OCI-LY7 (cell line): ENCODE measurements around the gene CRTAC1. TPM values are rescaled to one million over a fixed set of nuclear protein-coding genes. Genes with fewer than 3 reads are reported as not detected.

ENCODE experiments used
- BruUV-seq: library from RNA; stranded (reverse); fragments of 400-500 nt; replicated peaks from 2 replicates; lab custom pipeline; 2021; lab: Mats Ljungman, UMichigan
- CTCF ChIA-PET: fragments of 300-600 bp; sonication (Branson Sonifier 250); formaldehyde crosslinking; loops from one replicate; lab custom pipeline; 2022; ENCODE audit warnings: antibody characterized with exemption; ENCODE audit not compliant: unreplicated experiment; lab: Charles Lee
- POLR2A ChIA-PET: fragments of 300-600 bp; sonication (Branson Sonifier 250); formaldehyde crosslinking; loops from one replicate; lab custom pipeline; 2022; ENCODE audit warnings: antibody characterized with exemption; lab: Charles Lee
- DNase-seq: peaks from one replicate; pipeline ENCODE4 v3.0.0-alpha.2; 2015; ENCODE audit warnings: low spot score
- H2AFZ ChIP-seq: fragments of 200-600 bp; sonication (generic), shearing (Covaris generic); 2 replicates; pipeline ENCODE4 v1.6.1; 2014; ENCODE audit warnings: mild to moderate bottlenecking, antibody characterized with exemption, low read length, moderate library complexity
- H3K27ac ChIP-seq: fragments of 200-600 bp; sonication (generic); 2 replicates; pipeline ENCODE4 v1.5.1; 2014; ENCODE audit warnings: mixed run types, low read depth, mild to moderate bottlenecking, moderate library complexity, low read length, inconsistent platforms; ENCODE audit not compliant: poor library complexity, severe bottlenecking
- H3K36me3 ChIP-seq: fragments of 200-600 bp; sonication (generic); 2 replicates; pipeline ENCODE4 v1.6.1; 2014; ENCODE audit warnings: mild to moderate bottlenecking, antibody characterized with exemption, low read length, moderate library complexity, mixed read lengths; ENCODE audit not compliant: insufficient read depth
- H3K4me1 ChIP-seq: fragments of 200-600 bp; sonication (generic); 2 replicates; pipeline ENCODE4 v1.5.1; 2014; ENCODE audit warnings: mild to moderate bottlenecking, low read length; ENCODE audit not compliant: insufficient read depth, poor library complexity, severe bottlenecking
- H3K4me2 ChIP-seq: fragments of 200-600 bp; sonication (generic); 2 replicates; pipeline ENCODE4 v1.6.1; 2014; ENCODE audit warnings: mild to moderate bottlenecking, low read length
- H3K4me3 ChIP-seq: fragments of 200-600 bp; sonication (generic); 2 replicates; pipeline ENCODE4 v1.5.1; 2014; ENCODE audit warnings: mild to moderate bottlenecking, low read depth, low read length; ENCODE audit not compliant: poor library complexity, severe bottlenecking
- H3K79me2 ChIP-seq: fragments of 200-600 bp; sonication (generic); 2 replicates; pipeline ENCODE4 v1.6.1; 2016; ENCODE audit warnings: low read depth, mild to moderate bottlenecking, low read length, moderate library complexity, mixed read lengths; ENCODE audit not compliant: insufficient read depth
- H3K9me2 ChIP-seq: fragments of 200-600 bp; sonication (generic); 2 replicates; pipeline ENCODE4 v1.6.1; 2016; ENCODE audit warnings: mild to moderate bottlenecking, low read length, mixed read lengths; ENCODE audit not compliant: insufficient read depth
- H3K9me3 ChIP-seq: fragments of 200-600 bp; sonication (generic); 2 replicates; pipeline ENCODE4 v1.6.1; 2014; ENCODE audit warnings: mild to moderate bottlenecking, mixed run types, low read length, mixed read lengths
- H4K20me1 ChIP-seq: fragments of 200-600 bp; sonication (generic); 2 replicates; pipeline ENCODE4 v1.6.1; 2014; ENCODE audit warnings: mild to moderate bottlenecking, antibody characterized with exemption, low read length, moderate library complexity, mixed read lengths; ENCODE audit not compliant: insufficient read depth
- EZH2phosphoT487 ChIP-seq: fragments of 200-600 bp; sonication (generic); IDR thresholded peaks from 2 replicates; pipeline ENCODE4 v1.6.1; 2018; ENCODE audit warnings: low read depth, borderline replicate concordance, mild to moderate bottlenecking, mixed run types, antibody characterized with exemption, low read length, moderate library complexity, mixed read lengths
- intact Hi-C: fragments of 100-400 bp; cut with micrococcal nuclease; formaldehyde crosslinking; loops from one replicate; pipeline ENCODE4 v1.10.0; 2022; ENCODE audit not compliant: unreplicated experiment
- total RNA-seq, 2 experiments: library from RNA; depleted of rRNA in 1 of 2; stranded (reverse); fragments of >200 nt in 1 of 2; shearing (Covaris generic) in 1 of 2; gene quantifications; 2 replicates each; pipeline ENCODE4 v1.2.3, GENCODE V29; 2014 to 2022
- TF ChIP-seq, protein P1 (sequence below): fragments of 200-600 bp; sonication (generic); conservative IDR thresholded peaks from 2 replicates; pipeline ENCODE4 v1.5.1; 2014; ENCODE audit warnings: mild to moderate bottlenecking, antibody characterized with exemption, low read length, moderate library complexity, mixed read lengths

CRTAC1 gene
- total RNA-seq, 2 experiments from 2014 or later: not detected

- no peaks in the 10 kb centered on the region for H3K79me2 ChIP-seq
- no peak overlapping the region for H3K27ac ChIP-seq
- no peaks in the 10 kb centered on the region for H3K9me2 ChIP-seq
- no peaks in the 10 kb centered on the region for H3K36me3 ChIP-seq
- H3K9me3 ChIP-seq: no peaks in the 10 kb centered on the region
- no peaks in the 10 kb centered on the region for H3K4me1 ChIP-seq
- DNase-seq: no peak
- intact Hi-C loops: no loop called here
- no peak overlapping the region for H3K4me3 ChIP-seq
- H3K4me2 ChIP-seq: no peak overlapping the region
- no peaks in the 10 kb centered on the region for H4K20me1 ChIP-seq
- TF ChIP-seq, protein P1, sequence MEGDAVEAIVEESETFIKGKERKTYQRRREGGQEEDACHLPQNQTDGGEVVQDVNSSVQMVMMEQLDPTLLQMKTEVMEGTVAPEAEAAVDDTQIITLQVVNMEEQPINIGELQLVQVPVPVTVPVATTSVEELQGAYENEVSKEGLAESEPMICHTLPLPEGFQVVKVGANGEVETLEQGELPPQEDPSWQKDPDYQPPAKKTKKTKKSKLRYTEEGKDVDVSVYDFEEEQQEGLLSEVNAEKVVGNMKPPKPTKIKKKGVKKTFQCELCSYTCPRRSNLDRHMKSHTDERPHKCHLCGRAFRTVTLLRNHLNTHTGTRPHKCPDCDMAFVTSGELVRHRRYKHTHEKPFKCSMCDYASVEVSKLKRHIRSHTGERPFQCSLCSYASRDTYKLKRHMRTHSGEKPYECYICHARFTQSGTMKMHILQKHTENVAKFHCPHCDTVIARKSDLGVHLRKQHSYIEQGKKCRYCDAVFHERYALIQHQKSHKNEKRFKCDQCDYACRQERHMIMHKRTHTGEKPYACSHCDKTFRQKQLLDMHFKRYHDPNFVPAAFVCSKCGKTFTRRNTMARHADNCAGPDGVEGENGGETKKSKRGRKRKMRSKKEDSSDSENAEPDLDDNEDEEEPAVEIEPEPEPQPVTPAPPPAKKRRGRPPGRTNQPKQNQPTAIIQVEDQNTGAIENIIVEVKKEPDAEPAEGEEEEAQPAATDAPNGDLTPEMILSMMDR: no peak
- TF ChIP-seq EZH2phosphoT487: no peak
- no peak overlapping the region for H2AFZ ChIP-seq
- BruUV-seq: no TSS peak
- CTCF ChIA-PET: no interaction called here
- POLR2A ChIA-PET: no interaction called here
Observed at GRCh38 chr10:97836446-97836845, 194.0 kb downstream of the CRTAC1 start.

DNA sequence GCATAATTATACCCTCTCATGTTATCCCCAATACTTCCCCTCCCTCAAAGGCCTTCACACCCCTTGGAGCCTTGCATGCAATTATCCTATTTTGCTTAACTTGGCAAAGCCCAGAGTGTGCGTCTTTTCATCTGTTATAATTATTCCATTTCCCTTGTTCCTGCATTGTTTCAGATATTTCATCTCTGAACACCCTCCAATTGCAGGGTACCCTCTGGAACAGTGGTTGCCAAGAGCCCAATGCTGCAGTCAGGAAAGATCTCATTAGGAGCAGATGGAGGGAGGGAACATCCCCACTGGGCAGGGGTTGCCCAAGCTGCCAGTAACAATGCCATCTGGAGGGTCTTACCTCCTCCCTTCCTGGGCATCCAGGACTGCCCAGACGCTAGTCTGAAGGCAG is 199.2 kb downstream of the CRTAC1 start:
- no peak overlapping the region for H3K27ac ChIP-seq
- no peaks in the 10 kb centered on the region for H3K36me3 ChIP-seq
- no peak overlapping the region for H3K4me2 ChIP-seq
- H3K4me3 ChIP-seq: no peak overlapping the region
- no peak overlapping the region for H2AFZ ChIP-seq
- no peaks in the 10 kb centered on the region for H3K9me3 ChIP-seq
- POLR2A ChIA-PET: no interaction called here
- no peak for DNase-seq
- H4K20me1 ChIP-seq: no peaks in the 10 kb centered on the region
- TF ChIP-seq EZH2phosphoT487: no peak
- TF ChIP-seq, protein P1: no peak
- H3K9me2 ChIP-seq: no peaks in the 10 kb centered on the region
- CTCF ChIA-PET: no interaction called here
- intact Hi-C loops: no loop called here
- H3K79me2 ChIP-seq: no peaks in the 10 kb centered on the region
- H3K4me1 ChIP-seq: no peaks in the 10 kb centered on the region
- no TSS peak for BruUV-seq

- intact Hi-C loops: no loop called here
- DNase-seq: no peak
- CTCF ChIA-PET: no interaction called here
- Histone ChIP-seq H4K20me1 (no peaks in the 10 kb centered on the region), H3K4me1 (no peaks in the 10 kb centered on the region), H3K9me3 (no peaks in the 10 kb centered on the region), H3K4me3 (no peak overlapping the region), H3K27ac (no peak overlapping the region), H3K4me2 (no peak overlapping the region), H2AFZ (no peak overlapping the region), H3K9me2 (no peaks in the 10 kb centered on the region), H3K79me2 (no peaks in the 10 kb centered on the region), H3K36me3 (no peaks in the 10 kb centered on the region)
- no peak for TF ChIP-seq EZH2phosphoT487
- TF ChIP-seq, protein P1: no peak
- no TSS peak for BruUV-seq
- POLR2A ChIA-PET: no interaction called here
Observed at GRCh38 chr10:97830064-97830463, 200.4 kb downstream of the CRTAC1 start.
